WTC11 (cell line): ENCODE results near the gene MLC1.

Experiments
- AFF4 ChIP-seq: sonication (generic); formaldehyde crosslinking; IDR thresholded peaks from 2 replicates; pipeline ENCODE4 v1.8.1; 2023; ENCODE audit warnings: mild to moderate bottlenecking, missing genetic modification reagents, borderline replicate concordance
- TF ChIP-seq, protein P1 (sequence below): fragments of 200-600 bp; IDR thresholded peaks from 2 replicates; pipeline ENCODE4 v1.8.0; 2022; ENCODE audit warnings: antibody characterized with exemption
- TF ChIP-seq, protein P2 (sequence below): sonication (generic); formaldehyde crosslinking; IDR thresholded peaks from 2 replicates; pipeline ENCODE4 v1.8.1; 2023; ENCODE audit warnings: mild to moderate bottlenecking, moderate library complexity, missing genetic modification reagents

DNA sequence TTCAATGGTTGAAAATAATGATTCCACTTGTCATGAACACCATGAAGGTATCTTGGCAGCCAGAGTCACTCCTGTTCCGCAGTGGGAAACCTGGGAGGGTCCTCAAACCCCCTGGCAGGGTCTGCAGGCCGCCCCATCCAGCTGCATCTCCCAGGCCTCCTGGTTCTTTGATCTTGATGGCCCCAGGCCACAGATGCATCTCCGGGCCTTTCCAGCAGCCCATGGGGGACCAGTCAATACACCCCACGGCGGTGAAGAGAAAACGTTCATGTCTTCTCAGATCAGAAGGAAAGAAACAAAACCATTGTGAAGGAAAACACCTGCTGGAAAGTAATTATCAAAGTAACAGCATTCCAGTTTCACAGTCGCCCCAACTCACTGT is 25.4 kb downstream of the MLC1 start:
- no peak for TF ChIP-seq AFF4 (CRISPR knock-in tag)
- TF ChIP-seq, protein P1, sequence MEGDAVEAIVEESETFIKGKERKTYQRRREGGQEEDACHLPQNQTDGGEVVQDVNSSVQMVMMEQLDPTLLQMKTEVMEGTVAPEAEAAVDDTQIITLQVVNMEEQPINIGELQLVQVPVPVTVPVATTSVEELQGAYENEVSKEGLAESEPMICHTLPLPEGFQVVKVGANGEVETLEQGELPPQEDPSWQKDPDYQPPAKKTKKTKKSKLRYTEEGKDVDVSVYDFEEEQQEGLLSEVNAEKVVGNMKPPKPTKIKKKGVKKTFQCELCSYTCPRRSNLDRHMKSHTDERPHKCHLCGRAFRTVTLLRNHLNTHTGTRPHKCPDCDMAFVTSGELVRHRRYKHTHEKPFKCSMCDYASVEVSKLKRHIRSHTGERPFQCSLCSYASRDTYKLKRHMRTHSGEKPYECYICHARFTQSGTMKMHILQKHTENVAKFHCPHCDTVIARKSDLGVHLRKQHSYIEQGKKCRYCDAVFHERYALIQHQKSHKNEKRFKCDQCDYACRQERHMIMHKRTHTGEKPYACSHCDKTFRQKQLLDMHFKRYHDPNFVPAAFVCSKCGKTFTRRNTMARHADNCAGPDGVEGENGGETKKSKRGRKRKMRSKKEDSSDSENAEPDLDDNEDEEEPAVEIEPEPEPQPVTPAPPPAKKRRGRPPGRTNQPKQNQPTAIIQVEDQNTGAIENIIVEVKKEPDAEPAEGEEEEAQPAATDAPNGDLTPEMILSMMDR, result no peak
- TF ChIP-seq, protein P2, sequence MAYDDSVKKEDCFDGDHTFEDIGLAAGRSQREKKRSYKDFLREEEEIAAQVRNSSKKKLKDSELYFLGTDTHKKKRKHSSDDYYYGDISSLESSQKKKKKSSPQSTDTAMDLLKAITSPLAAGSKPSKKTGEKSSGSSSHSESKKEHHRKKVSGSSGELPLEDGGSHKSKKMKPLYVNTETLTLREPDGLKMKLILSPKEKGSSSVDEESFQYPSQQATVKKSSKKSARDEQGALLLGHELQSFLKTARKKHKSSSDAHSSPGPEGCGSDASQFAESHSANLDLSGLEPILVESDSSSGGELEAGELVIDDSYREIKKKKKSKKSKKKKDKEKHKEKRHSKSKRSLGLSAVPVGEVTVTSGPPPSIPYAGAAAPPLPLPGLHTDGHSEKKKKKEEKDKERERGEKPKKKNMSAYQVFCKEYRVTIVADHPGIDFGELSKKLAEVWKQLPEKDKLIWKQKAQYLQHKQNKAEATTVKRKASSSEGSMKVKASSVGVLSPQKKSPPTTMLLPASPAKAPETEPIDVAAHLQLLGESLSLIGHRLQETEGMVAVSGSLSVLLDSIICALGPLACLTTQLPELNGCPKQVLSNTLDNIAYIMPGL (CRISPR knock-in tag), result no peak
